Panc1 (cell line): ENCODE measurements around the gene UPK3BL2. TPM values are rescaled to one million over a fixed set of nuclear protein-coding genes. Genes with fewer than 3 reads are reported as not detected.
"Not testable (repeated sequence)": the region's sequence is repeated elsewhere in the genome, so short reads cannot be mapped to it uniquely, and the experiment has no call there.

Experiments used
- ATAC-seq: fragments of 200-7000 bp; cut with Tn5 transposase; 2 replicates; pipeline ENCODE4 v1.9.1; 2020; ENCODE audit warnings: mild to moderate bottlenecking, moderate library complexity
- BruUV-seq: library from RNA; stranded (reverse); fragments of 400-500 nt; replicated peaks from 2 replicates; lab custom pipeline; 2021; lab: Mats Ljungman, UMichigan
- CTCF ChIA-PET: fragments of 300-600 bp; sonication (Branson Sonifier 250); formaldehyde crosslinking; loops from one replicate; lab custom pipeline; 2022; ENCODE audit warnings: antibody characterized with exemption; lab: Charles Lee
- POLR2A ChIA-PET: fragments of 300-600 bp; sonication (Branson Sonifier 250); formaldehyde crosslinking; loops from one replicate; lab custom pipeline; 2022; ENCODE audit warnings: antibody characterized with exemption; lab: Charles Lee
- DNase-seq: peaks from one replicate; pipeline ENCODE4 v3.0.0-alpha.2; 2010; ENCODE audit warnings: low read depth, low spot score
- H3K27ac ChIP-seq: 2 replicates; pipeline ENCODE4 v1.5.1; 2011; ENCODE audit warnings: mild to moderate bottlenecking, low read length, inconsistent platforms
- H3K27me3 ChIP-seq: fragments of 200-500 bp; sonication (Bioruptor generic); 2 replicates; pipeline ENCODE4 v1.6.0; 2014; ENCODE audit warnings: low read length, inconsistent platforms; ENCODE audit not compliant: control insufficient read depth, insufficient read depth
- H3K36me3 ChIP-seq: fragments of 200-500 bp; sonication (Bioruptor generic); 2 replicates; pipeline ENCODE4 v1.5.1; 2014; ENCODE audit warnings: inconsistent platforms, mild to moderate bottlenecking, low read length, moderate library complexity; ENCODE audit not compliant: control insufficient read depth, insufficient read depth
- H3K4me1 ChIP-seq: 2 replicates; pipeline ENCODE4 v1.5.1; 2011; ENCODE audit warnings: inconsistent platforms, mild to moderate bottlenecking, low read length, moderate library complexity; ENCODE audit not compliant: control insufficient read depth, insufficient read depth
- H3K4me3 ChIP-seq, 2 experiments: 2 replicates each; pipeline ENCODE4 v1.5.1; 2011 to 2012; ENCODE audit warnings: low read depth in 2 of 2, low read length in 2 of 2, mild to moderate bottlenecking in 2 of 2, inconsistent platforms in 1 of 2, moderate library complexity in 1 of 2
- H3K9me3 ChIP-seq: fragments of 200-500 bp; sonication (Bioruptor generic); 2 replicates; pipeline ENCODE4 v1.5.1; 2014; ENCODE audit warnings: low read depth, mild to moderate bottlenecking, inconsistent platforms, low read length, moderate library complexity; ENCODE audit not compliant: control insufficient read depth, insufficient read depth
- CTCF ChIP-seq: fragments of 450-650 bp; IDR thresholded peaks from 2 replicates; pipeline ENCODE4 v1.5.1; 2017; ENCODE audit warnings: mild to moderate bottlenecking
- POLR2AphosphoS5 ChIP-seq: IDR thresholded peaks from 2 replicates; pipeline ENCODE4 v1.6.1; 2012; ENCODE audit warnings: mild to moderate bottlenecking, low read depth, low read length, moderate library complexity
- in situ Hi-C: cut with HindIII; loops from 2 replicates; pipeline ENCODE4 v1.10.0; 2016; ENCODE audit warnings: low sequenced_read_pairs, low pct_unique_long_range_greater_than_20kb
- intact Hi-C: fragments of 100-400 bp; cut with micrococcal nuclease; formaldehyde crosslinking; loops from one replicate; pipeline ENCODE4 v1.10.0; 2022; ENCODE audit not compliant: unreplicated experiment
- total RNA-seq: library from RNA; stranded (reverse); gene quantifications from one replicate; pipeline ENCODE4 v1.2.1, GENCODE V29; 2021; ENCODE audit not compliant: unreplicated experiment

Gene UPK3BL2
- total RNA-seq, 1 experiment from 2014 or later, result 14.4 TPM

GRCh38 chr7:102577315-102578240 is 34.1 kb upstream of the UPK3BL2 start:
- not testable (repeated sequence) for H3K27ac ChIP-seq, H3K36me3 ChIP-seq

GRCh38 chr7:102576363-102576762 is 32.9 kb upstream of the UPK3BL2 start:
- ATAC-seq, result not testable (repeated sequence)

More at GRCh38 chr7:102577315-102578240, 34.1 kb upstream of the UPK3BL2 start:
- POLR2A ChIA-PET, DNase-seq, ATAC-seq, H3K4me1 ChIP-seq, H3K27me3 ChIP-seq, BruUV-seq, CTCF ChIA-PET, intact Hi-C loops, H3K4me3 ChIP-seq, in situ Hi-C loops, H3K9me3 ChIP-seq: not testable (repeated sequence)

GRCh38 chr7:102574607-102575006 is 31.1 kb upstream of the UPK3BL2 start:
- in situ Hi-C loops, H3K36me3 ChIP-seq, BruUV-seq, POLR2A ChIA-PET, H3K27ac ChIP-seq, DNase-seq, ATAC-seq, H3K4me3 ChIP-seq, CTCF ChIA-PET, H3K9me3 ChIP-seq, H3K4me1 ChIP-seq, intact Hi-C loops, H3K27me3 ChIP-seq: not testable (repeated sequence)

More at GRCh38 chr7:102576363-102576762, 32.9 kb upstream of the UPK3BL2 start:
- CTCF ChIA-PET, H3K4me3 ChIP-seq, POLR2A ChIA-PET, H3K27ac ChIP-seq, H3K36me3 ChIP-seq, H3K4me1 ChIP-seq, BruUV-seq, DNase-seq, in situ Hi-C loops, H3K9me3 ChIP-seq, intact Hi-C loops, H3K27me3 ChIP-seq: not testable (repeated sequence)

- BruUV-seq, H3K27me3 ChIP-seq, H3K36me3 ChIP-seq, intact Hi-C loops, in situ Hi-C loops, POLR2A ChIA-PET, H3K9me3 ChIP-seq, CTCF ChIA-PET, H3K4me1 ChIP-seq: not testable (repeated sequence)
- peak; percentile 97 for ATAC-seq
- Histone ChIP-seq H3K4me3 (peak within 1 kb of the TSS; percentile 53 to 74), H3K27ac (peak within 1 kb of the TSS; percentile 74; the same call in 1 of the 2 replicates)
- TF ChIP-seq CTCF, result peak; percentile 63
- peak; percentile 45; the same call in 1 of the 2 replicates for TF ChIP-seq POLR2AphosphoS5
- DNase-seq, result peak; percentile 62
These were observed 29.1 kb upstream of the UPK3BL2 start, which contains the start of gene POLR2J3 for GRCh38 chr7:102572261-102573239. POLR2J3 (minus strand) TSS chr7:102572583; CDS start chr7:102572521, 62 bp downstream.

- H3K36me3 ChIP-seq, H3K27me3 ChIP-seq, H3K9me3 ChIP-seq, BruUV-seq, H3K4me3 ChIP-seq, H3K27ac ChIP-seq, POLR2A ChIA-PET, intact Hi-C loops, ATAC-seq, in situ Hi-C loops, CTCF ChIA-PET, DNase-seq, H3K4me1 ChIP-seq: not testable (repeated sequence)
These were observed 25.1 kb upstream of the UPK3BL2 start for GRCh38 chr7:102568620-102569019.

GRCh38 chr7:102550808-102551422 is 7.4 kb upstream of the UPK3BL2 start, which contains the start of gene SPDYE2:
SPDYE2 (plus strand) TSS chr7:102551226; CDS start chr7:102553256, 2,030 bp downstream.
- CTCF ChIA-PET, H3K4me3 ChIP-seq, H3K36me3 ChIP-seq, H3K4me1 ChIP-seq, H3K27me3 ChIP-seq, H3K9me3 ChIP-seq, ATAC-seq, H3K27ac ChIP-seq, POLR2A ChIA-PET, DNase-seq, intact Hi-C loops, BruUV-seq, in situ Hi-C loops: not testable (repeated sequence)
